ENCODE data around the gene METTL21C.

GRCh38 chr13:102692491-102692826 lies 2.4 kb downstream of the METTL21C start:
- TF ChIP-seq POLR2A (IDR thresholded peaks at IDR 0.05) (no peak), CTCF (IDR thresholded peaks at IDR 0.05) (no peak), EP300 (IDR thresholded peaks at IDR 0.05) (no peak), POLR2AphosphoS5 (IDR thresholded peaks at IDR 0.05) (no peak)
